NCI-H748 (cell line): Measurements from ENCODE around the gene MZB1.
"Not testable (repeated sequence)": the region's sequence is repeated elsewhere in the genome, so short reads cannot be mapped to it uniquely, and the experiment has no call there.

Source experiments
- DNase-seq: peaks from one replicate; lab custom pipeline; 2025; ENCODE audit not compliant: unreplicated experiment; lab: John Stamatoyannopoulos, UW

MZB1 gene

DNA sequence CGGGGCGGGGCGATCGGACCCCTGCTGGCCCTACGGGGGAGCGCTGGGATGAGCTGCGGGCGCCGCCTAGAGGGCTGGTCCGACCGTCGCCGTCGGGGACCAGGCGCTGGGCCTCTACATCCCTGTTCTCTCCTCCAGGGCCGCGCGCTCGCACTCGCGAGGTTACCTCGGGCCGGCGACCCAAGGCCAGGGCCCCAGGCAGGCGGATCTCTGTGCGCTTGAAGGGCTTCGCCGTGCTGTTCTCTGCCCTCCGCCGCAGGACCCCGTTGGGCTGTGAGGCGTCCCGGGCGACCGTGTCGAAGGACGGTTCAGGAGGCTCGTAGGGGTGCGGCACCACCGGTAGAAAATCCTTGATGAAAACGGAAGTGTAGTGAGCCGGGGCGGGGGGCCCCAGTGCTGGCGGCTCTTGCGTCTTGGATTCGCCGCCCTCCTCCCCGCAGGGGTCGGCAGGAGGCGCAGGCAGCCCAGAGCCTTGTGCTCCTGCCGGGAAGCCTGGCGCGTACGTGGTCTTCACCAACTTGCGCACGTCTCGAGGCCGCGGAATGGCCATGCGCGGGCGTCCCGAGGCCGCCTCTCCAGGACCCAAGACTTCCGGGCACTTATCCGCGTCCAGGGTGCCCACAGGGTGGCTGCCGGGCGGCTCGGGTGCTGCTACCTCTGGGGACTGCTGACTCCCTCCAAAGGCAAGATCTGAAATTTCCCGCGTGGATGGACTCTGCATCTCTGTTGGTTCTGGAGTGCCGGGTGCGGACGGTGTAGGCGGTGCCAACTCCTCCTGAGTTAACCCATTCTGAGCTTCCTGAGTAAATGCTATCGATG lies 3.2 kb upstream of the MZB1 start:
- peak; percentile 76 for DNase-seq

DNA sequence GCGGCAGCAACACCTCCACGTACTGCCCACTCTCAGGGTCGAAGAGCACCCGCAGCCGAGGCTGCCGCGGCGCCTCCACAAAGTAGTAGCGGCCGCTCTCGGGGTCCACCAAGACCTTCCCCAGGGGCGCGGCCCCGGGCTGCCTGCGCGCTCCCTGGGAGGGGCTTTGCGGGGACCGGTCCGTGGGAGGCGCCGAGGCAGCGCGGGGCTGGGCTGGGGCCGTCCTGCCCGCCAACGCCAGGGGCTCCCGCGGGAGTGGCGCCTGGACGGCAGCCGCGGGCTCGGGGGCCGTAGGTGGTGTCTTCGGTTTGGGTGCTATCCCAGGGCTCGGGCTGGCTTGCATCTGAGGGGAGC lies 2.6 kb upstream of the MZB1 start:
- no peak for DNase-seq

DNA sequence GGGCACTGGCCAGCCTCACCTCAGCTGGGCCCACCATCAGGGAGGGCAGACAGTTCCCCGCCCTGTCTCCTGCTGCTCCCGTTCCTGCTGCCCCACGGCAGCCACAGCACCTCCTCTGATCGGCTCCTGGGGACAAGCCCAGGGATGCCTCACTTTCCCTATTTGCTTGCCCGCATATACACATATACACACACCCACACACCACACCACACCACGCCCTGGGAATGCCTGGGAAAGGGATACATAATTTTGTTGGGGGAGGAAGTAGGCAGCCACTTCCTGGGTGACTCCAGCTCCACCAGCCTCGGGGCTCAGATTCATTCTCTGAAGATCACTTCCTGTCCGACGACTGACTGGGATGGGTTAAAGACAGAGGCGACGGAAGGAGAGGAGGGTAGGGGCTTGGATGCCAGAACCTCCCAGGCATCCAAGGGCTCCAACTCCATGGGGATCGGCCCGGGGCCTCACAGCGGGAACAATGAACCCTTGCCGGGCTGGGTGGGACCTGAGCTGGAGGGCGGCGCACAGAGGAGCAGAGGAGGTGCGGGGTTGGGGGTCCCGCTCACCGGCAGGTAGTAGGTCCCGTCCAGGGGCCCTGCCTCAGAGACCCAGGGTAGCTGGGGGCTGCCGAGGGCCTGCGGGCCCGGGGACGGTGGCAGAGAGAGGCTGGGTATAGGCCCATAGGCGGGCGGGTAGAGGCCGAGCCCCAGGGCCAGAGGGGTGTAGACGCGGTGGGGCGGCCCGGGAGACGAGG lies 2.0 kb upstream of the MZB1 start:
- DNase-seq = no peak

DNA sequence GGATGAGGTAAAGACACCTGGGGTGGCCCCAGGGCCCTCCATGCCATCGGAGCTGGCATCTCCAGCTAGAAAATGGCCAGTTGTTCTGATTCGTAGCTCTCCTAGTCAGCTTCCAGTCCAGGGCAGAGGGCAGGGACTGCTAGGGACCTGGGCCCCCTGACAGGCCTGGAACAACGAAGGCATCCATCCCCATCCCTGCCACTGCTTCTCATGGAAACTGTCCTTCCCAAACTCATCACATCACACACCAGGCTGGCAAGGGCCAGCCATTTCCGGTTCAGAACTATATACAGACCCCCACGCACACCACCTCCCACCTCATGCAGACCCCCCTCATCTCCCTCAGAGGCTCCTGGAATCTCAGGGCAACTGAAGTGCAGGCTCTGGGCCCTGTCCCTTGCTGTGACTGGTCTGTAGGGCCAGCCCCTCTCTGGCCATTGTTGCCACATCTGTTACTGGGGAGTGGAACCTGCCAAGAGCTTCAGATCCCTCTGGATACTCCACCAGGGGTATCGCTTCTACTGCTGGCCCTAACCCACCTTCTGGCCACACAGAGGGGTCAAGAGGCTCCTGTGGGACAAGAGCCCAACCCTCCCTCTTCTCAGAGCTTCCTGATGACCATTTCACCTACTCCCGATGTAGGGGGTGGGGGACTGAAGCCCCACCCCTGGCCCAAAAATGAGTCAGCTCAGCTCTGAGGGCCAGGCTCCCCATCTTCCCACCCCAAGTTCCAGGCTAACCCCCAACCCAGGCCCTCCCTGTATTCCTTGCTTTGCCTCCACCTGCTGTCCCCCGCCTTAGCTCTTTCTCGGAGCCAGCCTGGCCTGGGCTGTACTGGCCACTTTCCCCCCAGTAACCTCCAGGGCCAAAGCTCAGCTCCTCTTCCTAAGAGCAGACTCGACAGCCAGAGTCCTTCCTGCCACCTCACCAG lies 1.2 kb upstream of the MZB1 start:
- DNase-seq = no peak

DNA sequence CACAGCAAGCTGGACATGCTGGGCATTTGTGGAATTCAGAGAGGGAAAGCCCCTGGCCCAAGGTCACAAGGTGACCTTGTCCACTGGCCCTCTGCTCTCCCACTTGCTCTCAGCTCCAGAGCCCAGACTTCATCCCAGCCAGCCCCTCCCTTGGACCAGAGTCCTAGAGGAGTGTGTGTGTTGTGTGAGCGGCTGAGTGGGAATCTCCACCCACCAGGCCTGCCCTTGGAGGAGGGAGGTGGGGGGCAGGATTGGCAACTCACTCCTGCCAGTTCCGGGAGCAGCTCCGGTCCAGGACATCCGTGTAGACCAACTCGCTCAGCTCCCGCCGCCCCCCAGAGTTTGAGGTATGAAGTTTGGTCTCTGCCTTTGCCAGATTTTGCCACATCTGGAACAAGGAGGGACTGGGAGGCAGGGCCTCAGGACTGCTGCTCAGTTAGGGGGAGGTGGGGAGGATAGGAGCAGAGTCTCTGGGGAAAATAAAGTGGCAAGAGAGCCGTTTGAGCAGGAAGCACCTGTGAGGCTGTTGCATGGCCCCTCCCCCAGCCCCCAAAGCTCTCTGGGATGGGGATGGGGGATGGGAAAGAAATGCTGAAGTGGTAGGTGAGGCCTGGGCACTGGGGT lies 1.4 kb downstream of the MZB1 start:
- no peak for DNase-seq

DNA sequence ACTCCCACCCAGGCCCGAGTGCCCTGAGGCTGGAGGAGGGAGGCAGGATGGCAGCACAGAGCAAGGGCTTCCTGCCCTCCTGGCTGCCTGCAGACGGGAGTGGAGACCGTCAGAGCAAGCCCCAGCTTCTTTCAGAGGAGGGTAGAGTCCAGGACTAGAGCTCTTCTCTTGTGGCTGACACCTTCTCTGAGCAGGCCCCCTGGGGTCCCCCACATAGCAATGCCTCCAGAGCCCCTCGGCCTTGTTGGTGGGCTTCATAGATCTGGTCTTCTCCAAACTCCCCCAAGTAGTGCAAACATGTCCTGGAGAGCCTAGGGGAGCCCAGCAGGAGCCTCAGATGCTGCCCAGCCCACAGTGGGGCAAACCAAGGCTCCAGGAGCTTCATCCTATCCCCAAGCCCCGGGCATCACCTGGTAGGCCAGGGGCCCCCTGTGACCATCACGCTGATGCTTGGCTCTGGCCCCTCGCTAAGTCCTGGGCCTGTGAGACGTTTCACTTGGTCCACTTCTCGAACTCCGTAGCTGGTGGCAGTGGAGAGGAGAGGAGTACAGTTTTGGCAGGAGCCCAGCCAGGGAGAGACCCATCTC lies 2.0 kb downstream of the MZB1 start:
- no peak for DNase-seq

DNA sequence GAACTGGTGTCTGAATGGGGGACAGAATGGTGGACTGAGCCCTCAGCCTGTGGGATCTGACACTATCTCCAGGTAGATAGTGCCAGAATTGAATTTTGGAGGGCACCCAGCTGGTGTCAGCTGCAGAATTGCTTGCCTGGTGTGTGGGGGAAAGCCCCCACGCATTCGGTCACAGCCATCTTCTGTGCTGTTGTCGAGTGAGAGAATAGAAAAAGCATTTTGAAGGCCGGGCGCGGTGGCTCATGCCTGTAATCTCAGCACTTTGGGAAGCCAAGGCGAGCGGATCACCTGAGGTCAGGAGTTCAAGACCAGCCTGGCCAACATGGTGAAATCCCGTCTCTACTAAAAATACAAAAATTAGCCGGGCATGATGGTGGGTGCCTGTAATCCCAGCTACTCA lies 2.8 kb downstream of the MZB1 start:
- DNase-seq = not testable (repeated sequence)

DNA sequence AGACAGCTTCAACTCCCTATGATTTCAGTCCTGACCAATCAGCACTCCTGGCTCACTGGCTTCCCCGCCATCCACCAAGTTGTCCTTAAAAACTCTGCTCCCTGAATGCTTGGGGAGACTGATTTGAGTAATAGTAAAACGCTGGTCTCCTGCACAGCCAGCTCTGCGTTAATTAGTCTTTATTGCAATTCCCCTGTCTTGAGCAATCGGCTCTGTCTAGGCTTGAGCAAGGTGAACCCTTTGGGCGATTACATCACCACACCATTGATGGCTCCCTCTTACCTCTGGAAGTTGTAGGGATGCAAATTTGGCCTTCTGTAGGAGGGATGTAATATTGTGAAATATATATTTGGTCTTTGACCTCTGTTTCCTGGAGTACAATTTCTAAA lies 3.7 kb downstream of the MZB1 start:
- no peak for DNase-seq

DNA sequence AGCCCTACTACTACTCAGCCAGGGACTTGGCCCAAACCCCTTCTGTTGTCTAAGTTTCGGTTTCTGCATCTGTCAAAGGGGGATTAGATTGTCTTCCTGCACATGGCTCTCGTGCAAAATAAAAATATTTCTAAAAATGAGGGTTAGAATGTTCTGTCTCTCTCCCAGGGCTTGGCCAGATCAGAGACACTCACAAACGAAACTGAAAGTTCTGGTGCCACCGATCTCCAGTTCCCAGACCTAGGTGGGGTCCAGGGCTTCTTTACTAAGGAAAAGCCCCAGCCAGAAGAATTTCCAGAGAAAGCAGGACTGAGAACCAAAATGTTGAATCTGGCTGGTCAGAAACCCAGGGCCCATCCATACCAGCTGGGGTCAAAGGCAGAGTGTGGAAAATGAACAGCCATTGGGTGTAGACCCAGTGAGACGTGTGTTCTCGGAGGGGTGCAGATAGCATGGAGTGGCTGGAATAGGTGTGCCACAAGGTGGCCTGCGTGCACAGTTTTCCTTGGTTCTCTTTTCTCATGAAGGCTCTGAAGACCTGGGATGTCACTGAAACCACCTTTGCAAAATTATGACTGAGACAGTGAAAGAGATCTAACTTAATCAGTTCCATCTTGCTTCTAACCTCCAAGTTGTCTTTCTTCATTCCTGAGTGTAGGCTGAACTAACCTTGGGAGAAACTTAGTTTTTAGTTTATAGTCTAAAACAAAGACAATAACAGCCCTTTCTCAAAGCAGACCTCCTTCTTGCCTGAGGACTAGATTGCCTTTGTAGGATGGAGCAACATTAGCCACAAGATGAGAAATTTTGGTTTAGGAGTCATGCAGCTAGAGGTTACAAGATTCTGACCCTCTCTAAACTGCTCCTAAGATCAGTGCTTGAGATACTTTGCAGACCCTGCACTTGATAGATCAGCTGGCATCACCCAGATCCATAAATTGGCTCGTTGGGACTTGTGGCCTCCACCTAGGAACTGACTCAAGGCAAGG lies 4.4 kb downstream of the MZB1 start:
- no peak for DNase-seq

DNA sequence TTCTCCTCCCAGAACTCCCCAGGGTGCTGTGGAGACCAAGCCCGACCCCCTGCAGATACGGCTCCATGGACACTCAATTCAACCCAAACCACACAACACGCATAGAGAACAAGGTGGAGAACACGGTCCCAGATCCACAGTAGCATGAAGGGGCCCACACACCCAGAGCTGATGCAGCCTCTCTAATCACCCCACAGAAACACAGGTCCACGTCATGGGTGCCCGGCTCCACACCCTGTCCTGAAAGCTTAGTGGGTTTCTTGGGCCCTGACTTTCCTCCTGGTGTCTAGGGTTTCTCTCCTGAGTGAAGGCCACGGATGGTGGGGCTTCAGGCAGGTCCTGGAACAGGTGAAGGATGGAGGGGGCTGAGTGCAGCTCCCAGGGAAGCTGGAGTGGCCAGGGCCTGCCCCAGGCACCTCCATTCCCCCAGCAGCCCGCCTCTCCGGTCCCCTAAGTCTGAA lies 5.1 kb downstream of the MZB1 start:
- no peak for DNase-seq

DNA sequence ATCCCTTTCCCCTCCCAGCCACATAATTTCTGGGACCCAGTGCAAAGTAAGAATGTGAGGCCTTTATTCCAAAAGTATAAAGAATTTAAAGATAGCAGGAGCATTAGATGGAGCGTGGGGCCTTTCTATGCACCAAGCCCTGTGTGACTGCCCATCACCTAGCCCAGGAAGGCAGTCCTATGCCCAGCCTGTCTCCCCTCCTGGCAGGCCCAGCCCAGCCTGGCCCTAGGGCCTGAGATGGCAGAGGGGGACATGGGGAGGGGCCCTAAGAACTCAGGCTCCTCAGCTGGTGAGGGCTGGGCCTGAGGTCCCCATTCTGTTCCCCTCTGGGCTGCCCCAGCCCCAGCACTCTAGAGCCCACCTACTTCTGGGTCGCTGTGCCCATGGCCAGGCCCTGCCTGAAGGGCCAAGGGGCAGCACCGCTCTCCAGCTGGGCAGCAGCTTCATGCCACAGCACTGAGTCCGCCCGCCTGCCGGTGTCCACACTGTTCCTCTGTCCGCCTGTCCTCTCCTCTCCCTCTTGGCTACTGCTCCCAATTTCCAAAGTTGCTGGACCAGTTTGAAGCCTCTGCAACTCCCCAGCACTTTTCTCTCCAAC lies 5.6 kb downstream of the MZB1 start:
- no peak for DNase-seq

DNA sequence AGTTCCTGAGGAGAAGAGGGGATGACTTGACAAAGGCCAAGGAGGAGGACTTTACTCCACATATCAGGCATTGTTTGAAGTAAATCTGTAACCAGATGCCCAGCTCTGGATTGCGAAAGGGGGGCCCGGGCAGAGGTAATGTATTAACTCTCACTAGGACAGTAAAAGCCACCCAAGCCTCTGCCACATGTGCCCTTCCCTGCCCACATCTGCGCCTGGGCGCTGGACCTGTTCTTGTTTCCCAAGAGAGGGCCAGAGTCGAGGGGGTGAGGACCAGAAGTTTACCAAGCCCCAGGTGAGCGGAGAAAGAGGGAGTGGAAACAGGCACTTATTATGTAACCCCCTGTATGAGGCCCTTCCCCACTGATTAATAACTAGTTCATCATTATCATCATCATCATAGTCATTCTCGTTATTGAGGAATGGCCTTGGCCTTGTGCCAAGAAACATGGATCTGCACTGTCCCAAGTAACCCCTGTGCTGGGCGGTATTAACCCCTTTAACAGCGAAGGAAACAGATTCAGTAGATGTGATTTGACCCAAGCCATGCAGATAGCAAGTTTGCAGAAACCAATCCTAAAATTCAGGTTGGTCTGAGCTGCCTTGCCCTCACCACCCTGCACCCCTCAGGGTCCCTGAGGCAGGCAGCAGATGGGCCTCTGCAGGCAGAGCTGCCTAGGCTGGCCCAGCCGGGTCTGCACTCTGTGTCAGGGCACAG lies 6.3 kb downstream of the MZB1 start, which contains the start of gene SLC23A1:
TSS of gene SLC23A1 (minus strand) at position 23 of the 718 bp plus-strand sequence. CDS start 44 bp downstream, outside the sequence.
- DNase-seq = no peak

DNA sequence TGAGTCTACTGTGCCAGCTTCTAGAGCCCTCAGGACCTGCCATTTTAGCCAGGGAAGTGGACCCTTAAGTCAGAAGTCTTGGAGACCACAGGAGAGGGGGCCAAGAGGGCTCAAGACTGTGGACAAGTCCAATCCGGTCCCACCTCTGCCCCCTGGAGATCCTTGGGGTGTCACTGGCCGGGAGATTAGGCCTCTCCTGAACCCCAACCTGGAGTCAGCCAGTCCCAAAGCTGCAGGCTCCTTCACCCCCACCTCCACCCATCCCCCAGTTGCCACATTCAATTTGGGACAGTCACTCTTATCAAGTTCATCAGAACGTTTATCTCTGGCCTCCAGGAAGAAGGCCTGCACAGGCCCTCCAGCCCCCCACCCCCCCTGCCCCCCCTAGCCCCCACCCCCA lies 6.9 kb downstream of the MZB1 start:
- DNase-seq = no peak

DNA sequence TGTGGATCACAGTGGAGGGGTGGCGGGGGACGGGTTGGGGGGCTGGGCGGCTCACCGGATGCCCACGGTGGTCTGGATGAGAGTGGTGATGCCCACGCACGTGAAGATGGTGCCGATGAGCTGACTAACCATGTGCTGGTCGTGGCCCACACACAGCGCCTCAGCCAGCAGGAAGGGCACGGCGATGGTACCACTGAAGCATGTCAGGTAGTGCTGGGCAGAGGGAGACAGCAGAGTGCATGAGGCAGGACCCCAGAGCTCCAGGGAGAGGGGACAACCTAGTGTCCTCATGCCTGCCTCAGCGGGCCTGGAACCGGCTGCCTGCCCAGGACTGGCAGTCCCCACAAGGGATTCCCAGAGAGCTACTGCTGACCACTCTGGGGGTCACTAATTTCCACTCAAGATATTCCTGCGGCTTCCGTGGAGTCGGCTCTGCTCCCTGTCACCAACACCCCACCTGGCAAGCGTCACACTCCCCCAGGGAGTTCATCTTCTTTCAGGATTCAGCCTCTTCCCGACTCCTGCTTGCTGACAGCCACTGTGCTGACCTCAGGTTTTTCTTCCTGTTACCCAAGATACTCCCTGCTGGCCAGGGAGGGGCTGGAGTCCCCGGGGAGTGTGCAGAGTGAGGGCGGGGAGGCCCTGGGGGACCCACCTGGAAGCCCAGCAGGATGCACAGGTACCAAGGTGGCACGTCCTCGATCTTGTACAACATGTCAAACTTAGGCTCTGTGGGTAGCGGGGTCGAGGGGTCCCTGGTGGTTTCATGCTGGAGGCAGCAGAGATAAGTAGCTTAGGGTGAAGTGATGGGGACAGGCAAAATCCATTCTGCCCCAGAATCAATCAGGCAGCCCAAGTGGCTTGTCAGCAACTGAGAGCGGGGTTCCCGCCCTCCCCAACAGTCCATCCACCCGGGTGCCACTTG lies 7.6 kb downstream of the MZB1 start:
- no peak for DNase-seq

DNA sequence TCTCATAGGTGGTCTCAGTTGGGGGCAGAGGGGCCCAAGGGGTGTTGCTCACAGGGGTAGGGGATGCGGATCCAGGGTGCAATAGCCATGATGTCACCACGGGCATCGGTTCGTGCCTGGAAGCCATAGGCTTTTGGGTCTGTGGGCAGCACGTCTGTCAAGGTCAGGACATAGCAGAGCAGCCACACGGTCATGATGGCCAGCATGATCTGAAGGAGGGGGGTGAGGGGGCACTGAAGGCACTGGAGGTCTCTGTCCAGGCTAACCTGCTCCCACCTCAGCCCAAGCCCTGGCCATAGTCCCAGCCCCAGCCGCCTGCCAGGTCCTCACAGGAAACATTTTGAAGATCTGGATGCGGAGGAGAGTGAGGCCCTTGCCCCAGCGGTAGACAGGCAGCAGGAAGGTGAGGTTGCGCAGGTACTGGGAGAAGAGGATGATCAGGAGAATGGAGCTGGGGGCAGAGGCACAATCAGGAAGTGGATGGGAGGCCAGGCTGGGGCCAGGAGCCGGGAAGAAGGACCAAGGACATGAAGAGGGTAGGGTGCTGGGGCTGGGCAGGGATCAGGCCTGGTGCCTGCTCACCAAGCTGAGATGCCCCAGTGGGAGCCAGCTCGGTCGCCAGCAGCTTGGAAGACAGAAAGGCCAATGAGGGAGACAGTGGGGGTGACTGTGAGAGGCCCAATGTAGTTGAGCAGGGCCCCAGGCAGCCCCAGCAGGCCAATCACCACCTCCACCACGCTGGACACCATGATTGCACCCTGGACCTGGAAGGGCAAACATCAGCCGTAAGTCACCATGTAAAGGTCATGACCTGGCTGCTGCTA lies 9.9 kb downstream of the MZB1 start:
- DNase-seq = no peak

DNA sequence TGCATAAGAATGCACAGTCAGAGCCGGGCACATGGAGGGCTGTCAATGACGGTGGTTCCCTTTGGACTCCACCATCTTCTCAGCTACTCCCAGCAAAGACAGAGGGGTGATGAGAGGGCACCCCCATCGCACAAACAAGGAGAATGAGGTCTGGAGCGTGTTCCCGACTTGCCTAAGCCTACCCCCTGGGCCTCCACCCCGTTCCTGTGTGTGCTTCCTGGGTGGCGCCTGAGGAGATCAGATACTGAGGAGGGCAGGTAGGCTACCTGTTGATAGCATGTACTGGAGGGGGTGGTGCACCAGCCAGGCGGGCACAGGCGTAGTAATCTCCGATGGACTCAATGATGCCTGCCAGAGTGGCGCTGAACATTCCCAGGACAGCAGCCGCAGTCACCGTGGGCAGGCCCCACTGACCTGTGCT lies 10.8 kb downstream of the MZB1 start:
- no peak for DNase-seq
